GM21515 (cell line): ENCODE results near the gene LRRC56.
"Not testable (repeated sequence)": the region's sequence is repeated elsewhere in the genome, so short reads cannot be mapped to it uniquely, and the experiment has no call there.

Source experiments
- ATAC-seq: cut with Tn5 transposase; IDR thresholded peaks from one replicate; pipeline ENCODE4 v1.9.1; 2021; ENCODE audit not compliant: unreplicated experiment

Gene LRRC56

DNA sequence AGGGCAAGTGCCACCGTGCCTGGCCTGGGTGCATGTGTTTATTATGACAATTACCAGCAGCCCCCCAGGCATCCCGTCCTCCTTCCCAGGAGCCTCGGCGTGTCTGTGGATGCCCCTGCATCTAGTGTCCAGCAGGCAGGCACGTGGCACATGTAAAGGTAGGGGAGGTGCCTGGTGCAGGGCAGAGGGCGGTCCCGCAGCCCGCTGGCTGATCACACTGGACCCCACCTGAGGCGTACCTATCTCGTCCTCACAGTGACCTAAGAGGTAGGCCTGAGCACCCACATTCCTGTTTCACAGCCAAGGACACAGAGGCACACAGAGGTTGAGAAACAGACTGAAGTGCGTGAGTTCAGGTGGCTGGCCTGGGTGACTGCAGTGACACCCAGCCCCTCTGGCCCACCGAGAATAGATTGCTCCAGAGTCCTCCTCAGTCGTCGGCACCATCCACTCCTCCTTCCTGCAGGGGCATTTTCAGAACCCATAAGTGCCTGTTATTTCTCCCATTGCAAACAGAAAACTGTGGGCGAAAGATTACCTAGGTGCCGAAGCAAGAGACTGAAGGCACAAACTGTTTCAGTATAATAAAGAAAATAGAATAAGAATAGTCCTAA lies 35.9 kb downstream of the LRRC56 start:
- no peak for ATAC-seq

DNA sequence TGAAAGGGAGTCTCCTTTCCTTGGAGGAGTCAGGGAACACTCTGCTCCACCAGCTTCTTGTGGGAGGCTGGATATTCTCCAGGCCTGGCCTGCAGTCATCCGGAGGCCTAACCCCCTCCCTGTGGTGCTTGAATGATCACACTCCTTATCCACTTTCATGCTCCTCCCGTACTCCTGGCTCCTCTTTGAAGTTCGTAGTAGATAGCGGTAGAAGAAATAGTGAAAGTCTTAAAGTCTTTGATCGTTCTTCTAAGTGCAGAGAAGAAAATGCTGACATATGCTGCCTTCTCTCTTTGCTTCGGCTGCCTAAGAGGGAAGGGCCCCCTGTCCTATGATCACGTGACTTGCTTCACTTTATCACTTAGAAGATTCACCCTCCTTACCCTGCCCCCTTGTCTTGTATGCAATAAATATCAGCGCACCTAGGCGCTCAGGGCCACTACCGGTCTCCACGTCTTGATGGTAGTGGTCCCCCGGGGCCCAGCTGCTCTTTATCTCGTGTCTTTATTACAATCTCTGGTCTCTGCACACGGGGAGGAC lies 36.8 kb downstream of the LRRC56 start:
- not testable (repeated sequence) for ATAC-seq

GRCh38 chr11:574632-575312 lies 37.4 kb downstream of the LRRC56 start:
- no peak for ATAC-seq

- ATAC-seq: no peak
These were observed 38.1 kb downstream of the LRRC56 start for GRCh38 chr11:575313-575995.

DNA sequence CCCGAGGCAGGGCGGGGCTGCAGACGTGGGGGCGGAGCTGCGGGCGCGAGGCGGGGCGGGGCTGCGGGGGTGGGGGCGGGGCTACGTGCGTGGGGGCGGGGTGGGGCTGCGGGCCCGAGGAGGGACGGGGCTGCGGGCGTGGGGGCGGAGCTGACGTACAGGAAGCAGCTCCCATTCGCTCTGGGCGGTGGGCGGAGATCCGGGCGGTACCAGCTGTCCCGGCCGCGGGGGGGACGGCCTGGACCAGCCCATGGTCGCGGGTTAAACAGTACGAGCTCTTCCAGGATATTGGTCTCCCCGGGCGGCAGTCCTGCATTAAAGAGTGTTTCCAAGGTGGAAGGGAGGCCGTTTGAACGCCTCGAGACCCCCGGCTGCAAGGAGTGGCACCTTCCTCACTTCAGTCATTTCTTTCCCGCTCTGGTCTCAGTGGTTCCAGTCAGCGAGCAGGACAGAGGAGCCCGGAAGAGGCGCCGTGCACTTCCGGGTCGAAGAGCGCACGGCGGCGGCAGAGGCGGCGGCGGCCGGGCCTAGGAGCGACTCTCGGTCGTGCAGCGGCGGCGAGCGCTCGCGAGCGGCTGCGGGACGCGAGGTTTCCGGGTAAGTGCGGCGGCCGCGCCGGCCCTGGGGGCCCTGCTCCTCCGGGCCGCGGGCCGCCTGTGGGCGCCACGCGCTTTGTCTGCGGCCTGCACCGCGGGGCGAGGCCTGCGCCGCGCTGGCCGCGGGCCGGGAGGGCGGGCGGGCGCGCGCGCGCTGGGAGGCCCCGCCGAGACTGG lies 38.9 kb downstream of the LRRC56 start, which contains the start of gene PHRF1:
Gene PHRF1 (plus strand): TSS at position 475 of the 773 bp plus-strand sequence. CDS start 5,043 bp downstream, outside the sequence.
- peak; percentile 75 for ATAC-seq

DNA sequence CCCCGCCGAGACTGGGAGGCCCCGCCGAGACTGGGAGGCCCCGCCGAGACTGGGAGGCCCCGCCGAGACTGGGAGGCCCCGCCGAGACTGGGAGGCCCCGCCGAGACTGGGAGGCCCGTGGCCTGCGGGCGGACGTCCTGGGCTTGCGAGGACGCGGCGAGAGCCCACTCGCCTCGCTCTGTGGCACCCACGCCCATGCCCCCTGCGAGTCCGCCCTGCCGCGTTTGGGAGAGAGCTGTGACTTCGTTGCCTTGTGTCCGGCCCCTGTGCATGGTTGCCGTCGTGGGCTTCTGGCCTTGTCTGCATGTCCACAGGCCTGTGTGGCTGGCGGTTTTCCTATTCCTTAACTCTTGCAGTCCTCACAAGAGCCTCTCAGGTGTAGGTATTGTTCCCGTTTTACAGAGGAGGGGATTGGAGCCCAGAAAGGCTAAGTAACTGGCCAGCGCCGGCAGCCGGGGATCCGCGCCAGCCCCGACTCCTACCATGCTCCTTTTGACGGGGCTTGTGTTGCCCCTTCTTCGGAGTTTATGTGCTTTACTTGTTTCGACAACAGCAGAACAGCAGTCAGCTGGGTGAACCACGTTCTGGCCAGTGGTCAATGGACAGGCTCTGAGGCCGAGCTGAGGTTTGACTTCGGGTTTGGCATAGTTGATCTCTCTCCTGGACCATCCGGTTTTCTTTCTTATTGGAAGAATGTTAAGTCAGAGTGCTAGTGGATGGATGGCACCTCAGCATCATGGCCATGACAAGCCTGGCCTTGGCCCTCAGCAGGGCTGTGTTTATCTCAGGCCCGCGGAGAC lies 39.7 kb downstream of the LRRC56 start:
- ATAC-seq: no peak

DNA sequence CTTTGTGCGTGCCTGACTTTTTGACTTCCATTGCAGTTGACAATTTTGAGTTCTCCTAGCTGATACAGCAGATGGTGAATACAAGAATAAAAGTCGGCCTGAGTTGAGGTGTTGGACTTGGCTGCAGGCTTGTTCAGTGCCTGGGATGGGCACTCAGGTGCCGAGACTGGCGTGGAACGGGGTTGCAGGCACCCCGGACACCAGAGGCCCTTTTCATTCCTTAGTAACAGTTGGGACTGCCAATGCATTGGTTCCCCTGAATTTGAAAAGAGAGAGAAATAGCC lies 40.2 kb downstream of the LRRC56 start:
- no peak for ATAC-seq

DNA sequence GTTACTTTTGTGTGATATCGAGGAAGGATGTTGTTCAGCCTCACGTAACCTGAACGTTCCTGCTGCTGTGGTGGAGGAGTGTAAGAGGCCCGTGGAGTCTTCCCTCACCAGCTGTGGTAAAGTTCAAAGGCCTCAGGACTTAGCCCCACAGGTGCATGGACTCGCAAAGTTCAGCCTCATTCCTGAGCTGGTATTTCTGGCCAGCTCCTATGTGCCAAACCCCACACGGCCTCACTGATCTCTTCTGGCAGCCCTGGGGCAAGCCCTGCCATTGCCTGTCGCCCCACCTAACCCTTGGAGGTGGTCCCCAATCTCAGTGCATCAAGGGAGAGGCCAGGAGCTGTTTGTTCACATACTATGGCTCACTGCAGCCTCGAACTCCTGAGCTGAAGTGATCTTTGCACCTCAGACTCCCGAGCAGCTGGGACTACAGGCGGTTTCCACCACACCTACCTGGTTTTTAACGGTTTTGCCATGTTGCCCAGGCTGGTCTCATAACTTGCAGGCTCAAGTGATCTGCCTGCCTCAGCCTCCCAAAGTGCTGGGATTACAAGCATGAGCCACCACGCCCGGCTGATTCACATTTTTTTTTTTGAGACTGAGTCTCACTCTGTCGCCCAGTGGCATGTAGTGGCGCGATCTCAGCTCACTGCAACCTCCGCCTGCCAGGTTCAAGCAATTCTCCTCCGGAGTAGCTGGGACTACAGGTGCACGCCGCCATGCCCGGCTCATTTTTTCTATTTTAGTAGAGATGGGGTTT lies 41.1 kb downstream of the LRRC56 start:
- no peak for ATAC-seq

DNA sequence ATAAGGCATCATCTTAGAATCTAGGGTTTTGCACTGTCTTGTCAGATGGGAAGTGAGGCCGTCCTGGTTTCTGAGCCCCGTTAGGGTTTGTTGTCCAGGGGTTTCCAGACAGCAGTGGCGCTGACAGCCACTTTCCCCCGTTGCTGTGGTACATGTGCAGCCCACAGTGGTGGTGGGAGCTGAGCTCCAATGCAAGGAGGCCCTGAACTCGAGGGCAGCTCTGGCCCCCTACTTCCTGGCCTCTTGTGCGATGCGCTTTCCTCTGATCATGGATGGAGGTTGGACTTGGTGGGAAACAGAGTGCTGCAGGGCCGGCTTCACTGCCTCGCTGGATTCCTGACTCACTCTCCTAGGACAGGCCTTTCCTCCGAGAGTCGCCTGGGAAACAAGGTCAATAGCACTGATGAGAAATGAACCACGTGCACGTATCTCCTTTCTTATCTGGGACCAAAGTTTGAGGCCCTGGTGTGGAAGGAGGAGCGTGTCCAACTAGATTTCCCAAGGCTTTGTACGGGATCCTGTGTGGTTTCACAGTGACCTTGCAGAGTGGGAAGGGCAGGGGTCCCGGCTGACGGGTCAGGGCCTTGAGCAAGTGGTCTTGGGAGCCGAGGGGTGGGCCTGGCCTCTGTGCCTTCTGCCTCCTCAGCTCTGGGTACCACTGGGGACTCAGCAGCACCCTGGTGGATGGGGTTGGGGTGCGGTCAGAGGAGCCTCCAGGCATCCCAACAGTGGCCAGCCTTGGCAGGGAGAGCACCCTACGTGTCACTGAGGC lies 42.7 kb downstream of the LRRC56 start:
- no peak for ATAC-seq

- ATAC-seq: no peak
These were observed 44.0 kb downstream of the LRRC56 start for GRCh38 chr11:581342-581741.

- no peak for ATAC-seq
These were observed 44.4 kb downstream of the LRRC56 start for GRCh38 chr11:581752-582151.

DNA sequence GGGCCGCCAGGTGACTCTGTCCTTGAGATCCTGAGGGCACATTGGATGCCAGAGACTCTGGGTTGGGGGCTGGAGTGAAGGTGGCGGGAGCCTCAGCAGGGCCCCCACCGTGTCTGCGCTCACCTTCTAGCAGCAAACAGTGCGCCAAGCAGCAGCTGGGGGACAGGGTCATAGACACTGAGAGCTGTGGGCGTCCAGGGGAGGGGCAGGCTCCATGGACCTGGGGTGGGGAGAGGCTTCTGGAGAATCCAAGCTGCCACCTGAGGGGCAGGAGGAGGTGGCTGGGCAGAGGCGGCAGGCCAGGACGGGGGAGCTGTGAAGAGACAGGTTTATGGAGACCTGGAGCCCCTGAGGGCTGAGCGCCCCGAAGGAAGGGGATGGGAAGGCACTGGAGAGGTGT lies 47.0 kb downstream of the LRRC56 start:
- ATAC-seq: no peak

DNA sequence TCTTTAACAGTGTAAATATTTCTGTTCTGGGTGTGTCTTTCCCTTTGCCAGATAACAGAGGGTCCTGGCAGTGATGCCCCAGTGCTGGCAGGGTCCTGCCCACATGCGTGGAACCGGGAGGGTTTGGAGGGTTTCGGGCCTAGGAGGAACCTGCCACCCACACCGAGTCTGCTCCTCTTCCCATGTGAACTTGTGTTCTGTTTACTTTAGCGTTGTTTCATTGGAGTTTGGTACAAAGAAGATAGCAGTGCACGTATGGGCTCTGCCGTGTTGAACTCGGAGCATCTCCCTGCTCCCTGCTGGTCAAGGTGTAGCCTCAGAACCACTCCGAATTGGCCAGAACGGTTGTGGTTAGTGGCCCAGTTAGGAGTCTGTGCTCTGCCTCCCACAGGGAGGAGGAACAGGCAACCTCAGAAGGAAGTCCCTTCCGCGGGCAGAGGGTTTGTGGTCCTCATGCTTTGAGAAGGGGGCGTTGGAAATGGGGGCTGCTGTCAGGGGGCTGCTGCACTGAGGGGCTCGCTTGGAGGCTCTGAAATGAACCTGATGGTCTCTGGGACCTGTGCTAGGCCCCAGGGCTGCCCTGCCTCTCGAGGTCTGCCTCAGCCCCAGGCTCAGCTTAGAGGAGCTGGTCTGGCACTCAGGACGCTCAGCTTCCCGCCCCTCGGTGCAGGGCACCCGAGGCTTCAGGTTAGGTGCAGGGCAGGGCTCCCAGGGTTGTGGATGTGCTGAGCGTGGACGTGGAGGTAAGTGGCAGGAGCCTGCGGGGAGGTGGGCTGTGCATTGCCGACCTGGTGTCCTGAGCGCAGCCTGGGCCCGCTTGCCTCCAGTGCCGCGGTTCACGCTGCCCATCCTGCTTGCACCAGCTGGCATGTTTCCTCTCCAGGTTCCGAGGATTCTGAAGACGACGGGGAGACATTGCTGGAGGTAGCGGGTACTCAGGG lies 49.3 kb downstream of the LRRC56 start:
- no peak for ATAC-seq

DNA sequence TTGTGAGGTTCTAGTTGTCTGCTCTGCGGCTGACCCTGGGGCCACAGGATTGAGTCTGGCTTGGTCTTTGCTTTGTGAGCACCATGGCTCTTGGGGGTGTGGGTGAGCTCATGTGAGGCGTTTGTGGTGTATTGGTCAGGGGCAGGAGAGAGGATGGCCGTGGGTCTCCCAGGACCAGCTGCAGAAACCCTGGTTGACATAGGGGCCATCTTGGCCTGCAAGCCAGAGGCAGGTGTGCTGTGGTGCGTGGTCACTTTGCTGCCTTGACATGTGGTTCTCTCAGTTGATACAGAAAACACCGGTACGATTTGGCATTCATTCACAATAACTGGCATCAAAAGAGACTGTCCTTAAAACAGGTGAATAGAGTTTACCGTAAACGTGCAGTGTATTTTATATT lies 50.2 kb downstream of the LRRC56 start:
- ATAC-seq: no peak

DNA sequence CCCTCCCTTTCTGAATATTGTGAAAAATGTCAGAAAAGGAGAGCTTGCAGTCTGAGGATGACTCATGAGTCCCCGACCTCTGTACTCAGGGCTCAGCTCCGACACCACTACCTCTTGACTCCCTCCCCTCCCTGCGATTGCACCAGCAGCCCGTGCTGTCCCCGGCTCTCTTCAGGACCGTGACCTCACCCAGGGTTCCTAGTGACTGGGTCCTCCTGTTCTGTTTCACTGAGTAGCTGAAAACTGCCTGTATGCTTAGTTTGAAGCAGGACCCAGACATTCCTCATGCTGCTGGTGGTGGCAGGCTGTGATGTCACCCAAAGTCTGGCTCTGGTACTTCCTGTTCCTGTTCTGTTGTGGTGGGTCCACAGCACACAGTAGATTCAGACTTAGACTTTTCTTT lies 50.7 kb downstream of the LRRC56 start:
- ATAC-seq: no peak

GRCh38 chr11:589798-590197 lies 52.5 kb downstream of the LRRC56 start:
- no peak for ATAC-seq

DNA sequence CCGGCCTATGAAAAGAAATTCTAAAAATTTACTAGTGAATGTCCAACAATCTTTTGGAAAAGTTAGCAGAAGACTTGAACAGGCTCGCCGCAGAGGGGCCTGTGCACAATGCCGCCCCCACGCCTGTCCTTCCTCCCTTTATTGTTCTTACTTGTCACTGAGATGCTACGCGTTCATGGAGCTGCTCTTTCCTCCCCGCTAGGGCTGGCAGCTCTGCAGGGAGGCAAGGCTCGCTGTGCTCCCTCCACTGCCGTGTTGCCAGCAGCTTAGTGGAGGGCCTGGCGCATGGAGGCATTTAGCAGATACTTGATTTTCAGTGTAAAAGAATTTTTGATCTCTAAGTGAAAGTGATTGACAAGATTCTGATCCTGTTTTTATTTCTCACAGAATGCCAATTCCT lies 53.7 kb downstream of the LRRC56 start:
- no peak for ATAC-seq

DNA sequence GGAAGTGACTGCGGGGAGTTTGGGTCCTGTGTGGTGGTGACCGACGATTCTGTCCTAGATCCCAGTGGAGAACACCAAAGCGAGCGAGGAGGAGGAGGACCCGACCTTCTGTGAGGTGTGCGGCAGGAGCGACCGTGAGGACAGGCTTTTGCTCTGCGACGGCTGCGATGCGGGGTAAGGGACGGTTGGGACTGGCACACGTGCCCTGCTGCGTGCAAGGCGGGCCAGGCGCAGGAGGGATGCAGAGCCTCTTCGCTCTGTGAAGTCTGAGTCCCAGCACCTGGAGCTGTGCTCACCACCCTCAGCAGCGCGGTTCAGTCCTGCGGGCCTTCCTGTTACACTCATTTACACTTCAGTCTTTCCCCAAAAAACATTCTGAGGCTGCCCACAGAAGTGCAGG lies 55.2 kb downstream of the LRRC56 start:
- ATAC-seq: no peak
